HG02623 (cell line): ENCODE data around the gene B3GNT2.
"Not testable (repeated sequence)": the region's sequence is repeated elsewhere in the genome, so short reads cannot be mapped to it uniquely, and the experiment has no call there.

Experiments
- ATAC-seq: cut with Tn5 transposase; IDR thresholded peaks from one replicate; pipeline ENCODE4 v1.9.1; 2021; ENCODE audit warnings: moderate library complexity; ENCODE audit not compliant: unreplicated experiment

The B3GNT2 gene

GRCh38 chr2:62184512-62185230 lies 11.2 kb upstream of the B3GNT2 start:
- no peak for ATAC-seq

- ATAC-seq, result no peak
Measured at GRCh38 chr2:62185475-62186155, 10.3 kb upstream of the B3GNT2 start.

GRCh38 chr2:62186156-62186905 lies 9.6 kb upstream of the B3GNT2 start:
- ATAC-seq, result no peak

- ATAC-seq, result no peak
Measured at GRCh38 chr2:62187246-62187645, 8.7 kb upstream of the B3GNT2 start.

GRCh38 chr2:62188416-62188815 lies 7.5 kb upstream of the B3GNT2 start:
- ATAC-seq, result no peak

GRCh38 chr2:62189196-62189595 lies 6.7 kb upstream of the B3GNT2 start:
- ATAC-seq, result no peak

GRCh38 chr2:62192811-62193210 lies 3.1 kb upstream of the B3GNT2 start:
- ATAC-seq, result no peak

GRCh38 chr2:62194558-62195420 lies 1.1 kb upstream of the B3GNT2 start:
- no peak for ATAC-seq

GRCh38 chr2:62196278-62196901 lies 475 bp downstream of the B3GNT2 start:
- peak; percentile 29 for ATAC-seq

- ATAC-seq, result no peak
Measured at GRCh38 chr2:62197011-62197924, 1.4 kb downstream of the B3GNT2 start.

GRCh38 chr2:62197925-62198633 lies 2.2 kb downstream of the B3GNT2 start:
- ATAC-seq, result no peak

- not testable (repeated sequence) for ATAC-seq
Measured at GRCh38 chr2:62198854-62199253, 2.9 kb downstream of the B3GNT2 start.

GRCh38 chr2:62199392-62200125 lies 3.6 kb downstream of the B3GNT2 start:
- no peak for ATAC-seq

- ATAC-seq, result no peak
Measured at GRCh38 chr2:62200291-62200841, 4.5 kb downstream of the B3GNT2 start.

- no peak for ATAC-seq
Measured at GRCh38 chr2:62200868-62201267, 5.0 kb downstream of the B3GNT2 start.

- no peak for ATAC-seq
Measured at GRCh38 chr2:62201307-62201706, 5.4 kb downstream of the B3GNT2 start.

GRCh38 chr2:62202019-62202722 lies 6.3 kb downstream of the B3GNT2 start:
- no peak for ATAC-seq
